Tibial artery (tissue), 4 donors: ENCODE data around the gene KRTCAP2.

Experiments used
- DNase-seq, 2 donors: peaks; one replicate each; pipeline ENCODE4 v3.0.0-alpha.2; 2019
- H3K27ac ChIP-seq, 2 donors: fragments of 200-600 bp; sonication (generic) in 1 of 2; 1 replicate in 1 of 2; 2 replicates in 1 of 2; pipeline ENCODE4 v1.5.1; 2018 to 2019; ENCODE audit warnings: mild to moderate bottlenecking in 1 of 2
- H3K27me3 ChIP-seq, 2 donors: fragments of 200-600 bp; sonication (generic) in 1 of 2; one replicate each; pipeline versions ENCODE4 v1.5.1 to v1.6.0; 2016 to 2019
- H3K36me3 ChIP-seq, 3 donors: fragments of 200-600 bp; sonication (generic) in 2 of 3; one replicate each; pipeline ENCODE4 v1.5.1; 2016 to 2019; ENCODE audit warnings: mild to moderate bottlenecking in 2 of 3
- H3K4me1 ChIP-seq, 4 donors: fragments of 200-600 bp; sonication (generic) in 2 of 4; 1 replicate in 3 of 4; 2 replicates in 1 of 4; pipeline ENCODE4 v1.5.1; 2016 to 2019
- H3K4me3 ChIP-seq, 2 donors: fragments of 200-600 bp; sonication (generic) in 1 of 2; 1 replicate in 1 of 2; 2 replicates in 1 of 2; pipeline ENCODE4 v1.5.1; 2018 to 2019; ENCODE audit warnings: mild to moderate bottlenecking in 2 of 2
- H3K9me3 ChIP-seq, 3 donors: fragments of 200-600 bp; sonication (generic) in 1 of 3; one replicate each; pipeline ENCODE4 v1.5.1; 2016 to 2019
- intact Hi-C: fragments of 100-400 bp; cut with DNase I; formaldehyde crosslinking; loops from one replicate; pipeline ENCODE4 v1.15.0; 2023; ENCODE audit warnings: low total_unique reads
- TF ChIP-seq, protein P1 (sequence below), 2 experiments: fragments of 200-600 bp in 1 of 2; fragments of 450-650 bp in 1 of 2; IDR thresholded peaks; one replicate each; pipeline ENCODE4 v1.5.1; 2017 to 2019; ENCODE audit warnings: antibody characterized with exemption in 2 of 2, mild to moderate bottlenecking in 1 of 2, moderate library complexity in 1 of 2

Gene KRTCAP2

DNA sequence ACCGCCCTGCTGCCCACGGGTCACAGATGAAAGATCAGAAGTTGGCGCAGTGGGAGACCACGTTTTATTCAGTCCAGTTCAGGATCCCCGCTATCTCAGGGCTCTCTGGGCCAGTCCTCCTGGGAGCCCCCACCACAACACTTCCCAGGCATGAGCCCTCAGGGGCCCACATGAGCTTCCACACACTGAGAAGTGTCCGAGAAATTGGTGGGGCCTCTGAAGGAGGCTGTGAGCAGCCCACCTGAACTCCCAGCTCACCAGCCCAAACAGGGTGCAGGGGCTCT, 12.6 kb upstream of the KRTCAP2 start:
- no peak overlapping the region for H3K4me3 ChIP-seq
- TF ChIP-seq, protein P1, sequence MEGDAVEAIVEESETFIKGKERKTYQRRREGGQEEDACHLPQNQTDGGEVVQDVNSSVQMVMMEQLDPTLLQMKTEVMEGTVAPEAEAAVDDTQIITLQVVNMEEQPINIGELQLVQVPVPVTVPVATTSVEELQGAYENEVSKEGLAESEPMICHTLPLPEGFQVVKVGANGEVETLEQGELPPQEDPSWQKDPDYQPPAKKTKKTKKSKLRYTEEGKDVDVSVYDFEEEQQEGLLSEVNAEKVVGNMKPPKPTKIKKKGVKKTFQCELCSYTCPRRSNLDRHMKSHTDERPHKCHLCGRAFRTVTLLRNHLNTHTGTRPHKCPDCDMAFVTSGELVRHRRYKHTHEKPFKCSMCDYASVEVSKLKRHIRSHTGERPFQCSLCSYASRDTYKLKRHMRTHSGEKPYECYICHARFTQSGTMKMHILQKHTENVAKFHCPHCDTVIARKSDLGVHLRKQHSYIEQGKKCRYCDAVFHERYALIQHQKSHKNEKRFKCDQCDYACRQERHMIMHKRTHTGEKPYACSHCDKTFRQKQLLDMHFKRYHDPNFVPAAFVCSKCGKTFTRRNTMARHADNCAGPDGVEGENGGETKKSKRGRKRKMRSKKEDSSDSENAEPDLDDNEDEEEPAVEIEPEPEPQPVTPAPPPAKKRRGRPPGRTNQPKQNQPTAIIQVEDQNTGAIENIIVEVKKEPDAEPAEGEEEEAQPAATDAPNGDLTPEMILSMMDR (IDR thresholded peaks at IDR 0.05), result no peak
- H3K4me1 ChIP-seq, result peaks cover 0 to 21% (median 0%) of the 10 kb centered on the region in 4 donors
- DNase-seq, result no peak
- H3K36me3 ChIP-seq, result no peaks in the 10 kb centered on the region
- intact Hi-C loops, result no loop called here
- H3K9me3 ChIP-seq, result no peaks in the 10 kb centered on the region
- no peaks in the 10 kb centered on the region for H3K27me3 ChIP-seq
- H3K27ac ChIP-seq, result no peak overlapping the region

DNA sequence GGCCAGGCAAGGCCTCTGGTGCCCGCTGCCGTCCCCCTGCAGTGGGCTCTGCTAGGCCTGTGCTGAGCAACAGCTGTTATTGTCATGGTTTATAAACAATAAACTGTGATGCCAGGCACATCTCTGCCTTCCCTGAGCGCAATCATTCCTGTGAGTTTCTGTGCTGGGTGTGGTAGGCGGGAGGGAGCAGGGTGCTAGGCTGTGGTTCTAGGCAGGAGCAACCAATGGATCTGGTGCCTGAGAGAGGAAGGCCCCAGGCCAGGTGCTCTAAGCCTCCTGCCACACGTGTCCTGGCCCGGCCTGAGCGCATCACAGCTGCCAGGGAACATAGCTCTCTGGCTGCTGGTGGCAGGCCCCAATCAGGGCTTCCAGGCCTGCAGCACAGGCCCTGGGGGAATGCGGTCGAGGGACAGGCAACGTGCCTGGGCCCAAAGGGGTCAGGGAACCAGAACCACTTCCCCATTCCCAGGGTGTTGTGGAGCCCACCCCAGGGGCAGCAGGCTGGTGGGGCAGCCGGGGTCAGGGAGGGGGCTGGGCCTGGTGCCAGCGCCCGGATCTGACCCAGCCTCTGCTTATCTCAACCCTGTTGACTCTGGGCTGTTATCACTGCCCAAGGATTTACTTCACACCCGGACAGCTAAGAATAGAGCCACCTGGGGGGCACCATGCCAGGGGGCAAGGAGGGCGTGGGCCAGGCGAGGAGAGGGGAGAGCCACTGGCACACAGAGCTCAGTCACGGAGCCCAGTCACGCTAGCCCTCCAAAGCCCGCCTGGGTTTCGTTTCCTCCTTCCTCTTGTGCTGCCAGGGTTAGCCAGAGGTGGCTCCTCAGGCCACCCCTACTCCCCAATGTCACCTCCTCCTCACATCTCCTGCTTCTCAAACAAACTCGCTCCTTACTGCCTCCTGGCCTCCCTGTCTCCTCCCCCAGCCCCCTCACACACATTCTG, 12.0 kb upstream of the KRTCAP2 start:
- DNase-seq, result no peak
- no peak overlapping the region for H3K27ac ChIP-seq
- H3K9me3 ChIP-seq, result no peaks in the 10 kb centered on the region
- TF ChIP-seq, protein P1 (IDR thresholded peaks at IDR 0.05), result no peak
- no peak overlapping the region for H3K4me3 ChIP-seq
- H3K4me1 ChIP-seq, result peaks cover 0 to 21% (median 0%) of the 10 kb centered on the region in 4 donors
- H3K36me3 ChIP-seq, result no peaks in the 10 kb centered on the region
- intact Hi-C loops, result no loop called here
- no peaks in the 10 kb centered on the region for H3K27me3 ChIP-seq

DNA sequence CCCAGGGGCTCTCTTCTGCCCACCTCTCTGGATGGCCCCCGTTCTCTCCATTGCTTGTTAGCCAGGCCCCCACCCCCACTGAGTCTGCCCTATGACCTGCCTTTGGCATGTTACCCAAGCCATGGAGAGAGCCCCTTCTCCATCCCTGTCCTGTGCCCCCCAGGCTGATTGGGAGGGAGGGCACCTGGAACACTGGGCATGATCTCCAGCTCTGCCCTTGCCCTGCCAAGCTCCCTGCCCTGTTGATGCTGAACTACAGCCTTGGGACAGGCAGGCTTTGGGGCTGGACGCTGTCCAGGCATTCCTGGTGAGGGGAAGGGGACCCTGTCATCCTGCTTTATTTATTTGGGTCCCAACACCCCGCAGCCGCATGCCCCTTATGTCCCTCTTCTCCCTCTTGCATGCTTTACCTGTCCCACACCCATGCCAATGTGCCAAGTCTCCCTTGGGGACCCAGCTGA, 11.3 kb upstream of the KRTCAP2 start:
- no peaks in the 10 kb centered on the region for H3K27me3 ChIP-seq
- intact Hi-C loops, result no loop called here
- no peak for DNase-seq
- H3K4me3 ChIP-seq, result no peak overlapping the region
- H3K4me1 ChIP-seq, result peaks cover 0 to 21% (median 0%) of the 10 kb centered on the region in 4 donors
- no peak overlapping the region for H3K27ac ChIP-seq
- H3K9me3 ChIP-seq, result no peaks in the 10 kb centered on the region
- H3K36me3 ChIP-seq, result no peaks in the 10 kb centered on the region
- TF ChIP-seq, protein P1 (IDR thresholded peaks at IDR 0.05), result no peak

DNA sequence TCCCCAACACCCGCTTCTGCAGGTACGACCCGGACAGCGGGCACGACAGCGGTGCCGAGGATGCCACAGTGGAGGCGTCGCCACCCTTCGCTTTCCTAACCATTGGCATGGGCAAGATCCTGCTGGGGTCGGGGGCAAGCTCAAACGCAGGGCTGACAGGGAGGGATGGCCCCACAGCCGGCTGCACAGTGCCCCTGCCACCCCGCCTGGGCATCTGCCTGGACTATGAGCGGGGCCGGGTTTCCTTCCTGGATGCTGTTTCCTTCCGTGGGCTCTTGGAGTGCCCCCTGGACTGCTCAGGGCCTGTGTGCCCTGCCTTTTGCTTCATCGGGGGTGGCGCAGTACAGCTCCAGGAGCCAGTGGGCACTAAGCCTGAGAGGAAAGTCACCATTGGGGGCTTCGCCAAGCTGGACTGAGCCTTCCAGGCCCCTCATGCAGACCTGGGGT, 10.7 kb upstream of the KRTCAP2 start:
- intact Hi-C loops, result no loop called here
- H3K27ac ChIP-seq, result no peak overlapping the region
- H3K27me3 ChIP-seq, result no peaks in the 10 kb centered on the region
- TF ChIP-seq, protein P1 (IDR thresholded peaks at IDR 0.05), result no peak
- H3K4me1 ChIP-seq, result peaks cover 0 to 22% (median 0%) of the 10 kb centered on the region in 4 donors
- H3K4me3 ChIP-seq, result no peak overlapping the region
- H3K36me3 ChIP-seq, result no peaks in the 10 kb centered on the region
- DNase-seq, result no peak
- no peaks in the 10 kb centered on the region for H3K9me3 ChIP-seq

DNA sequence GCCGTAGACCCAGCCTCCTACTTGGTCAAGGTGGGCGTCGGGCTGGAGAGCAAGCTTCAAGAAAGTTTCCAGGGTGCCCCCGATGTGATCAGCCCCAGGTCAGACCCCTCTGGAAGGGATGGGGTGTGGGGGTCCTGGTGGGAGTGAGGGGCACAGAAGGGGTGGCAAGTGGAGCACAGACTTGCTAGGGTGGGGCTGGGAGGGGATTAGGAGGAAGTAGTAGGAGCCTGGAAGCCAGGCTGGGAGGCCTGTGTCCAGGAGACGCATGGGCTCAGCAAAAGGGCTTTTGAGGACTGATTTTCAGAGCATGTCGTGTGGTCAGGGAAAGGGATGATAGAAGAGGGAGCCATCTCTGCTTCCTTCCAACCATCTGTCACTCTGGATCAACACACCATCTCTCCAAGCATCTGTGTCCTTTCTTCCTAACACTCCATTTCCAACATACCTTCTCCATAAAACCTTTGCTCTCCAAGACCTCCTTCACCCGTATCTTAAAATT, 9.0 kb upstream of the KRTCAP2 start:
- intact Hi-C loops, result no loop called here
- no peaks in the 10 kb centered on the region for H3K9me3 ChIP-seq
- no peaks in the 10 kb centered on the region for H3K27me3 ChIP-seq
- TF ChIP-seq, protein P1 (IDR thresholded peaks at IDR 0.05), result no peak
- H3K4me3 ChIP-seq, result no peak overlapping the region
- DNase-seq, result no peak
- H3K4me1 ChIP-seq, result peaks cover 0 to 27% (median 0%) of the 10 kb centered on the region in 4 donors
- H3K27ac ChIP-seq, result no peak overlapping the region
- H3K36me3 ChIP-seq, result no peaks in the 10 kb centered on the region
